BE2C (cell line): ENCODE data around the gene TMEM272.

Source experiments
- DNase-seq: peaks from one replicate; pipeline ENCODE4 v3.0.0-alpha.2; 2020
- H3K27me3 ChIP-seq: fragments of 250-450 bp; sonication (Bioruptor Pico); 2 replicates; pipeline ENCODE4 v1.5.1; 2020; ENCODE audit warnings: mild to moderate bottlenecking
- H3K36me3 ChIP-seq: fragments of 250-450 bp; sonication (Bioruptor Pico); 2 replicates; pipeline ENCODE4 v1.5.1; 2020; ENCODE audit warnings: mild to moderate bottlenecking
- H3K4me1 ChIP-seq: fragments of 250-450 bp; sonication (Bioruptor Pico); 2 replicates; pipeline ENCODE4 v1.5.1; 2020
- H3K4me3 ChIP-seq: 2 replicates; pipeline ENCODE4 v1.5.1; 2011; ENCODE audit warnings: low read depth, low read length
- H3K9me3 ChIP-seq: fragments of 250-450 bp; sonication (Bioruptor Pico); 2 replicates; pipeline ENCODE4 v1.5.1; 2020
- TF ChIP-seq, protein P1 (sequence below): IDR thresholded peaks from 2 replicates; pipeline ENCODE4 v1.5.1; 2012; ENCODE audit warnings: mild to moderate bottlenecking, low read depth, low read length

Gene TMEM272

DNA sequence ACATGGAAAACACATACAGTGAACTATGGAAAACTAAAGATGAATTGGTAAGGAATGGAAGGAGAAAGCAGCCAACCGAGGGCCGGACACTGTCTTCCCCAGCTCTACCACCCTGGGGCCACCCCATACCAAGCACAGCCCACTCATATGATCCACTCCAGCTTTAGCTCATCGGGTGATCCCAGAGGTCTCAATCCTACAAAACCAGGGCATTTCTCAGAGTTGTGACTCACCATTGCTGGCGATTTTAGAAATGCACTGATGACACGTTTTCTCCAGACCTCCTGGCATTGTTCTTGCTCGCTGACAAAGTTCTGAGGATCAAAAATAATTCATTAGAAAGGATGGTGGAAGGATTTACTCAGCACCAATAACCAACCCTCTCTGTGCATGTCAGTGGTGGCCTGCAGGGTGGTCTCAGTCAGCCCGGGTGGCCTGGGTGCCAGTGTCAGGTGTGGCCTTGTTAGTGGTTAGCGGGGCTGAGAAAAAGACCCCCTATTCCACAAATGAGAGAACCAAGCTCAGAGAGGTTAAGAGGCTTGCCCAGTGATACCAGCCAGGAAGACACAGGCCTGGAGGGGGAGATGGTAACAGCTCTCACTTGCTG, 6.6 kb downstream of the TMEM272 start:
- TF ChIP-seq, protein P1, sequence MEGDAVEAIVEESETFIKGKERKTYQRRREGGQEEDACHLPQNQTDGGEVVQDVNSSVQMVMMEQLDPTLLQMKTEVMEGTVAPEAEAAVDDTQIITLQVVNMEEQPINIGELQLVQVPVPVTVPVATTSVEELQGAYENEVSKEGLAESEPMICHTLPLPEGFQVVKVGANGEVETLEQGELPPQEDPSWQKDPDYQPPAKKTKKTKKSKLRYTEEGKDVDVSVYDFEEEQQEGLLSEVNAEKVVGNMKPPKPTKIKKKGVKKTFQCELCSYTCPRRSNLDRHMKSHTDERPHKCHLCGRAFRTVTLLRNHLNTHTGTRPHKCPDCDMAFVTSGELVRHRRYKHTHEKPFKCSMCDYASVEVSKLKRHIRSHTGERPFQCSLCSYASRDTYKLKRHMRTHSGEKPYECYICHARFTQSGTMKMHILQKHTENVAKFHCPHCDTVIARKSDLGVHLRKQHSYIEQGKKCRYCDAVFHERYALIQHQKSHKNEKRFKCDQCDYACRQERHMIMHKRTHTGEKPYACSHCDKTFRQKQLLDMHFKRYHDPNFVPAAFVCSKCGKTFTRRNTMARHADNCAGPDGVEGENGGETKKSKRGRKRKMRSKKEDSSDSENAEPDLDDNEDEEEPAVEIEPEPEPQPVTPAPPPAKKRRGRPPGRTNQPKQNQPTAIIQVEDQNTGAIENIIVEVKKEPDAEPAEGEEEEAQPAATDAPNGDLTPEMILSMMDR, result no peak
- no peak for DNase-seq
- H3K4me1 ChIP-seq, result no peaks in the 10 kb centered on the region

DNA sequence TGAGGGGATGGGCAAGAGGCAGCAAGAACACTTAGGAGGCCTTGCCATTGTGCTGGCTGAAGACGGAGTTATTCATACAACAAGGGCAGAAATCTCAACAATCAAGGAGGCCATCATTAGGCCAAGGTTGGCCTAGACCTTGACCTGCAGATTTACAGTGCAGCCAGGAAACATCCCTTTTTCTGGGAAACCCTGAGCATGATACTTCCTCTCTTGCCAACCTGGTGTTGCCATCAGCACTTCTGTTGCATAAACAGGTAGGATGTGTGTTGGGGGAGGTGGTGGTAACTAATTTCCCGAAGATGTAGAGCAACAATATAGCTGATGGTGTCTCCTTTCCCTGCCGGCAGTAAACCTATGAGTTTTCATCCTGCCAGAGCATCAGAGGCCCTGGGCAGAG, 8.0 kb downstream of the TMEM272 start:
- no peak overlapping the region for H3K4me3 ChIP-seq
- no peaks in the 10 kb centered on the region for H3K27me3 ChIP-seq
- TF ChIP-seq, protein P1, result no peak
- DNase-seq, result no peak
- H3K36me3 ChIP-seq, result no peaks in the 10 kb centered on the region
- no peaks in the 10 kb centered on the region for H3K9me3 ChIP-seq
- H3K4me1 ChIP-seq, result no peaks in the 10 kb centered on the region

More for the DNA sequence above, 6.6 kb downstream of the TMEM272 start:
- no peaks in the 10 kb centered on the region for H3K9me3 ChIP-seq
- no peaks in the 10 kb centered on the region for H3K27me3 ChIP-seq
- H3K4me3 ChIP-seq, result no peak overlapping the region
- H3K36me3 ChIP-seq, result no peaks in the 10 kb centered on the region

DNA sequence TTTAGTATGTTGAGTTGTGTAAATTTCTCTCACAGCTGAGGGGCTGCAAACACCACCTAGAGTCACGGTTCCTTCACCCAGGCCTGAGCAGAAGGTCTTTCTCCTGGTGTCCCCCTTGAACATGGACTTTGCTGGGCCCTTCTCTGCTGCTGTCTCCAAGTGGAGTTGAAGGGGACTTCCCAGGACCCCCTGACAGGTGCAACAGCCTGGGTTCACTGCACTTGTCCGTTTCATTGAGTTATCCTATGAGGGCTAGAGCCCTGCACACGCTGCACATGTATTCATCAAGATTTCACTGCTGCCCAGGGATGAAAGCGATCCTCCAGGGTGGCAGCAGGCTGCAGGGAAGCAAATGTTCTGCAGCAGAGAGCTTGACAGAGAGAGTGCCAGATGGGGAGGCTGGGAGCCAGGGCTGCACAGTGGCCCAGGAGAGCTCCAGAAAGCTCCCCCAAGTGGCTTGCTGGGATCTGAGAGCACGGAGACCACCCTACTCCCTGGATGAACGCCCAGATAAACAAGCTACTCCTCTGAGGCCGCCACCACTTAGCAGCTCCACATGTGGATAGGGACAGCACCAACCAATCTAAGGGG, 10.3 kb downstream of the TMEM272 start:
- TF ChIP-seq, protein P1, result no peak
- H3K9me3 ChIP-seq, result no peaks in the 10 kb centered on the region
- no peaks in the 10 kb centered on the region for H3K4me1 ChIP-seq
- DNase-seq, result no peak
- H3K27me3 ChIP-seq, result no peaks in the 10 kb centered on the region
- no peaks in the 10 kb centered on the region for H3K36me3 ChIP-seq
- H3K4me3 ChIP-seq, result no peak overlapping the region

DNA sequence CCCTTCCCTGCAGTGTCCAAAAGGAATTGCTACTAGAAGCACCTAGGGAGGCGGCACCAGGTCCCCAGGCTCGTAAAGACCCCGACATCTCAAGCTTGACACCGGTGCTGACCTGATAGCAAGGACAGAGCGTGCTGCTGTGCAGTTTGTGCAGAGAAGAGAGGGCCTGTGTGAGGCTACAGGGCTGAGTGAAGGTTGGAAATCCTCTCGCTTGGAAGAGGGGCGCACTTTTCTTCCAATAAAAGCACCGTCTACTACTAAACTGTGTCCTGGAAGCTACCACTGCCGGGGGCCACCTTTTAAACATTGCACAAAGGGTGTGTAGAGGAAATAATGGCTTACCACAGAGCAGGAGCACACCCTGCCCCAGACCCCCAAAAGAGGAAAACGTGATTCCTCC, 11.0 kb downstream of the TMEM272 start:
- Histone ChIP-seq H3K27me3 (no peaks in the 10 kb centered on the region), H3K36me3 (no peaks in the 10 kb centered on the region), H3K9me3 (no peaks in the 10 kb centered on the region), H3K4me1 (no peaks in the 10 kb centered on the region), H3K4me3 (no peak overlapping the region)
- DNase-seq, result no peak
- TF ChIP-seq, protein P1, result no peak

DNA sequence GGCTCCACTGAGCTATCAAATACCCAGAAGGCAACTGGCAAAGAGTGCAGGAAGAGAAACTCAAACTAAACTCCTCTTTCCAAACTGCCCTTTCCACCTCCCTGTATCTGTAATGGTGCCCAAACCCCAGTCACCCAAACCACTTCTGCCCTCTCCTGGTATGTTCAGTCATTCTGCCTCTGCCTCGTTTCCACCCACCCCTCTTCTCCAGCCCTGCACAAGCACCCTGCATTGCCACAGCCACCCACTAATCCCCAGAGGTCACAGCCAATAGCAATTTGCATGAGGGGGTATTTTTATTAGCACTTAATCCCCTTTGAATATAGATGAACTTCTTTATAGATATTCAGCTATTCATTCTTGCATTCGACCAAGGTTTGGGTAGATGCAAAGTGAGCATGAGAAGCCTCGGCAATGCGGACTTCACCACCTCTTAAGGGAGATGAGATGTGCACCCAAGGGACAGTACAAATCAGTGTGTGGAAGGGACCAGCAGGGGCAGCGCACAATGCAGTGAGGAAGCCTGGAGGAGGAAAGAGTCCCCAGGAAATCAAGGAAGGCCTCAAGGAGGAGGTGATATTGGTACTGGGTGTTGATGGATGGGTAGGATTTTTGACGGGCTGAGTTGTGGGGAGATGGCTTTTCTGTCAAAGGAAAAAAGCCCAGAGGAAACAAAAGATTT, 12.4 kb downstream of the TMEM272 start:
- no peaks in the 10 kb centered on the region for H3K27me3 ChIP-seq
- no peaks in the 10 kb centered on the region for H3K4me1 ChIP-seq
- H3K9me3 ChIP-seq, result no peaks in the 10 kb centered on the region
- no peaks in the 10 kb centered on the region for H3K36me3 ChIP-seq
- TF ChIP-seq, protein P1, result peak; percentile 45
- DNase-seq, result peak; percentile 31
- no peak overlapping the region for H3K4me3 ChIP-seq

DNA sequence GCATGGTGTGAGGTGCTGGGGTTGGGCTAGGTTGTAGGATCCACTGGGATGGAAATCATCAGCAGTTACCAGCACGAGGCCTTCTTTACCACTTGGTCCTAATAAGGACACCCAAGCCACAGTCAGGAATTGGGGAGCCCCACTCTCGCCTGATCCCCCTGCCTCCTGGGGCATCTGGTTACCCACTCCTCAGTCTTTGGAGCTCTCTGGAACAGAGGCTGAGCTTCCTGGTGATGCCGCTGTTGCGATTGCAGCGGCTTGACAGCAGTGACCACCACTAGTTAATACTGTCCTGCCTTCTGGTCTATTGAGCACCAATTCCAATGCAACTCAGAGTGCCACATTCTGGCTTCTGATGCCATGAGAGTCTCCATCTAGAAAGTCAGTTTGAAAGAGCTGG, 13.5 kb downstream of the TMEM272 start:
- no peak for DNase-seq
- Histone ChIP-seq H3K36me3 (no peaks in the 10 kb centered on the region), H3K9me3 (no peaks in the 10 kb centered on the region), H3K4me1 (no peaks in the 10 kb centered on the region), H3K4me3 (no peak overlapping the region), H3K27me3 (no peaks in the 10 kb centered on the region)
- TF ChIP-seq, protein P1, result no peak
